ENCODE measurements around the gene CLDN6. TPM values are rescaled to one million over a fixed set of nuclear protein-coding genes. Genes with fewer than 3 reads are reported as not detected.
A peak's percentile ranks its signal among the peaks of the same experiment; 100 is the strongest.

CLDN6 gene
- total RNA-seq, 1 donor from 2014 or later: 319 TPM

- Histone ChIP-seq H3K36me3 (ENCODE audit: control insufficient read depth, insufficient read depth, low read length) (peaks cover 4% of the 10 kb centered on the region), H3K27me3 (ENCODE audit: control insufficient read depth, insufficient read depth, low read length) (peaks cover 60% of the 10 kb centered on the region), H3K4me3 (ENCODE audit: low read depth, low read length) (no peak overlapping the region)
- TF ChIP-seq CTCF (IDR thresholded peaks at IDR 0.05; ENCODE audit: insufficient read depth, low read length, poor library complexity, severe bottlenecking): no peak
- DNase-seq (ENCODE audit: low read depth): no peak
Measured at GRCh38 chr16:3029491-3030221, 11.7 kb upstream of the CLDN6 start.

- TF ChIP-seq CTCF (IDR thresholded peaks at IDR 0.05; ENCODE audit: insufficient read depth, low read length, poor library complexity, severe bottlenecking): no peak
- Histone ChIP-seq H3K27me3 (ENCODE audit: control insufficient read depth, insufficient read depth, low read length) (peaks cover 52% of the 10 kb centered on the region), H3K4me3 (ENCODE audit: low read depth, low read length) (no peak overlapping the region), H3K36me3 (ENCODE audit: control insufficient read depth, insufficient read depth, low read length) (peaks cover 4% of the 10 kb centered on the region)
- DNase-seq (ENCODE audit: low read depth): no peak
Measured at GRCh38 chr16:3028716-3029319, 10.8 kb upstream of the CLDN6 start.

GRCh38 chr16:3027983-3028715 lies 10.2 kb upstream of the CLDN6 start:
- Histone ChIP-seq H3K36me3 (ENCODE audit: control insufficient read depth, insufficient read depth, low read length) (peaks cover 4% of the 10 kb centered on the region), H3K4me3 (ENCODE audit: low read depth, low read length) (no peak overlapping the region), H3K27me3 (ENCODE audit: control insufficient read depth, insufficient read depth, low read length) (peaks cover 45% of the 10 kb centered on the region)
- peak; percentile 82 for TF ChIP-seq CTCF (IDR thresholded peaks at IDR 0.05; ENCODE audit: insufficient read depth, low read length, poor library complexity, severe bottlenecking)
- DNase-seq (ENCODE audit: low read depth): no peak

- H3K27me3 ChIP-seq (ENCODE audit: control insufficient read depth, insufficient read depth, low read length): peaks cover 38% of the 10 kb centered on the region
- H3K36me3 ChIP-seq (ENCODE audit: control insufficient read depth, insufficient read depth, low read length): peaks cover 4% of the 10 kb centered on the region
- no peak for TF ChIP-seq CTCF (IDR thresholded peaks at IDR 0.05; ENCODE audit: insufficient read depth, low read length, poor library complexity, severe bottlenecking)
- DNase-seq (ENCODE audit: low read depth): no peak
- no peak overlapping the region for H3K4me3 ChIP-seq (ENCODE audit: low read depth, low read length)
Measured at GRCh38 chr16:3027489-3027795, 9.5 kb upstream of the CLDN6 start.

GRCh38 chr16:3026609-3027488 lies 8.9 kb upstream of the CLDN6 start:
- no peak for TF ChIP-seq CTCF (IDR thresholded peaks at IDR 0.05; ENCODE audit: insufficient read depth, low read length, poor library complexity, severe bottlenecking)
- H3K4me3 ChIP-seq (ENCODE audit: low read depth, low read length): no peak overlapping the region
- DNase-seq (ENCODE audit: low read depth): no peak
- H3K36me3 ChIP-seq (ENCODE audit: control insufficient read depth, insufficient read depth, low read length): peaks cover 4% of the 10 kb centered on the region
- H3K27me3 ChIP-seq (ENCODE audit: control insufficient read depth, insufficient read depth, low read length): peaks cover 33% of the 10 kb centered on the region

Measured in kidney epithelial cell (primary cell).